ENCODE results near the gene PPIP5K2. TPM values are rescaled to one million over a fixed set of nuclear protein-coding genes. Genes with fewer than 3 reads are reported as not detected.

Gene PPIP5K2
- total RNA-seq, 1 donor: 78.5 TPM

DNA sequence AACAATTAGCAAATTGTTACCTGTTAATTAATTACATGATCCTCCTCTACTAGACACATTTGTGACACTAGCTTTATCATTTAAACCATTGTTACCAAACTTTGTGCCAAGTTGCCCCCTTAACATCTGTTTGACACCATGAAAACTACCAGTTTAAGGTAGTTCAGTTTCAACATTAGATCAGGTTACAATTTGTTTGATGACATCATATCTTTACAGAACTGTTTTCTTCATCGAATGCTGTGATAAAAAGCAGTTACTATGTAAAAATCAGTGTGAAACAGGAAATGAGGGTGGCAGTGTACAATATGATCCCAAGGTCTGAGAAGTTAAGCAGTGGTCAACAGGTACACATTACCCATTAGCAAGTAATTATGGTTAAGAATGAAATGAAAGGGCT lies 17.9 kb upstream of the PPIP5K2 start:
- Histone ChIP-seq H2AFZ (ENCODE audit: low read length) (no peak overlapping the region), H3K4me1 (ENCODE audit: insufficient read depth, low read length) (no peaks in the 10 kb centered on the region), H3K36me3 (ENCODE audit: insufficient read depth, low read length) (no peaks in the 10 kb centered on the region), H4K20me1 (ENCODE audit: insufficient read depth, low read length) (no peaks in the 10 kb centered on the region), H3K79me2 (ENCODE audit: insufficient read depth, low read length) (no peaks in the 10 kb centered on the region), H3K27me3 (ENCODE audit: insufficient read depth, low read length) (no peaks in the 10 kb centered on the region), H3K4me2 (ENCODE audit: insufficient read depth, low read length) (no peak overlapping the region), H3K27ac (ENCODE audit: low read depth, low read length) (no peak overlapping the region), H3K4me3 (ENCODE audit: insufficient read depth, low read length) (no peak overlapping the region), H3K9me3 (ENCODE audit: low read depth, low read length) (no peaks in the 10 kb centered on the region)
- DNase-seq (ENCODE audit: insufficient read length, low spot score, missing footprints): no peak
- TF ChIP-seq, protein P1, sequence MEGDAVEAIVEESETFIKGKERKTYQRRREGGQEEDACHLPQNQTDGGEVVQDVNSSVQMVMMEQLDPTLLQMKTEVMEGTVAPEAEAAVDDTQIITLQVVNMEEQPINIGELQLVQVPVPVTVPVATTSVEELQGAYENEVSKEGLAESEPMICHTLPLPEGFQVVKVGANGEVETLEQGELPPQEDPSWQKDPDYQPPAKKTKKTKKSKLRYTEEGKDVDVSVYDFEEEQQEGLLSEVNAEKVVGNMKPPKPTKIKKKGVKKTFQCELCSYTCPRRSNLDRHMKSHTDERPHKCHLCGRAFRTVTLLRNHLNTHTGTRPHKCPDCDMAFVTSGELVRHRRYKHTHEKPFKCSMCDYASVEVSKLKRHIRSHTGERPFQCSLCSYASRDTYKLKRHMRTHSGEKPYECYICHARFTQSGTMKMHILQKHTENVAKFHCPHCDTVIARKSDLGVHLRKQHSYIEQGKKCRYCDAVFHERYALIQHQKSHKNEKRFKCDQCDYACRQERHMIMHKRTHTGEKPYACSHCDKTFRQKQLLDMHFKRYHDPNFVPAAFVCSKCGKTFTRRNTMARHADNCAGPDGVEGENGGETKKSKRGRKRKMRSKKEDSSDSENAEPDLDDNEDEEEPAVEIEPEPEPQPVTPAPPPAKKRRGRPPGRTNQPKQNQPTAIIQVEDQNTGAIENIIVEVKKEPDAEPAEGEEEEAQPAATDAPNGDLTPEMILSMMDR (IDR thresholded peaks at IDR 0.05; ENCODE audit: extremely low read depth, low read depth, low read length): no peak

DNA sequence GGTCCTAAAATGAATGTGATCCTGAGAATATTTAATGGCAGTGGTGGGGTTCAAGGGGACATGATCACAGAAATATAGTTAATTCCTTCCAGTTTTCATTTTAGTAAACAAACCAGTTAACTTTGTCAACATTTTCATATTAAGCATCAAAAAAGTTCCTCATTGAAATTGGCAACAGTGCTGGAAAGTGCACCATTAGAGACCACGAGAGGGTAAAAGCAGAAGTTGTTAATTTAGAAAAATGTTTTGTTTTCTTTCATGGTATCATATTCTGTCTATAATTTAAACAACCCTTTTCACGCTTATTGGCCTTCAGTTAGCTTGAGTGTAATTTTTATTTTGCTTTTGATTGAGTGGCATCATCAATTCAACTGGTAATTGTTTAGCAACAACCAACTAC lies 12.0 kb upstream of the PPIP5K2 start:
- H3K4me3 ChIP-seq (ENCODE audit: insufficient read depth, low read length): no peak overlapping the region
- no peaks in the 10 kb centered on the region for H3K36me3 ChIP-seq (ENCODE audit: insufficient read depth, low read length)
- H3K27me3 ChIP-seq (ENCODE audit: insufficient read depth, low read length): no peaks in the 10 kb centered on the region
- no peak overlapping the region for H2AFZ ChIP-seq (ENCODE audit: low read length)
- H3K27ac ChIP-seq (ENCODE audit: low read depth, low read length): no peak overlapping the region
- H3K79me2 ChIP-seq (ENCODE audit: insufficient read depth, low read length): peaks cover 11% of the 10 kb centered on the region
- H4K20me1 ChIP-seq (ENCODE audit: insufficient read depth, low read length): no peaks in the 10 kb centered on the region
- TF ChIP-seq, protein P1 (IDR thresholded peaks at IDR 0.05; ENCODE audit: extremely low read depth, low read depth, low read length): no peak
- DNase-seq (ENCODE audit: insufficient read length, low spot score, missing footprints): no peak
- H3K9me3 ChIP-seq (ENCODE audit: low read depth, low read length): no peaks in the 10 kb centered on the region
- no peaks in the 10 kb centered on the region for H3K4me1 ChIP-seq (ENCODE audit: insufficient read depth, low read length)
- no peak overlapping the region for H3K4me2 ChIP-seq (ENCODE audit: insufficient read depth, low read length)

DNA sequence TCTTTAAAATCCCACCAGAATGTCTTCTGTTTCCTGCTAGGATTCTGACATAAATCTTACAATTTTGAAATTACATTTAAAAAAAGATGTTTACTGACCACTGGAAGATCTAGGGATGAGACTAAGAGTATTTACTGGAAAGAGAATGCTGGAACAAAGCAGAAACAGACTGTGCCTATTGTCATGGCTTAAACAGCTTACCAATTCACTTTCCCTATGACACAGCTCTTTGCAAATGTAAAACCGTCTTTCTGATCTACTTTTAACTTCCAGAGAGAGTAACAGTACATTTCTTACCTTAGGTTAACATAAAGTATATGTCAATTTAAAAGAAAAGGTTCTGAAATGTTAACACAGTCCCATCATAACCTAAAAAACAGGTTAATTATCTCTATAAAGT lies 10.8 kb upstream of the PPIP5K2 start:
- TF ChIP-seq, protein P1 (IDR thresholded peaks at IDR 0.05; ENCODE audit: extremely low read depth, low read depth, low read length): no peak
- no peak overlapping the region for H3K27ac ChIP-seq (ENCODE audit: low read depth, low read length)
- no peaks in the 10 kb centered on the region for H3K36me3 ChIP-seq (ENCODE audit: insufficient read depth, low read length)
- H3K4me2 ChIP-seq (ENCODE audit: insufficient read depth, low read length): no peak overlapping the region
- H3K4me3 ChIP-seq (ENCODE audit: insufficient read depth, low read length): no peak overlapping the region
- DNase-seq (ENCODE audit: insufficient read length, low spot score, missing footprints): no peak
- H2AFZ ChIP-seq (ENCODE audit: low read length): no peak overlapping the region
- no peaks in the 10 kb centered on the region for H3K4me1 ChIP-seq (ENCODE audit: insufficient read depth, low read length)
- H3K9me3 ChIP-seq (ENCODE audit: low read depth, low read length): no peaks in the 10 kb centered on the region
- H3K79me2 ChIP-seq (ENCODE audit: insufficient read depth, low read length): peaks cover 12% of the 10 kb centered on the region
- no peaks in the 10 kb centered on the region for H4K20me1 ChIP-seq (ENCODE audit: insufficient read depth, low read length)
- H3K27me3 ChIP-seq (ENCODE audit: insufficient read depth, low read length): no peaks in the 10 kb centered on the region

DNA sequence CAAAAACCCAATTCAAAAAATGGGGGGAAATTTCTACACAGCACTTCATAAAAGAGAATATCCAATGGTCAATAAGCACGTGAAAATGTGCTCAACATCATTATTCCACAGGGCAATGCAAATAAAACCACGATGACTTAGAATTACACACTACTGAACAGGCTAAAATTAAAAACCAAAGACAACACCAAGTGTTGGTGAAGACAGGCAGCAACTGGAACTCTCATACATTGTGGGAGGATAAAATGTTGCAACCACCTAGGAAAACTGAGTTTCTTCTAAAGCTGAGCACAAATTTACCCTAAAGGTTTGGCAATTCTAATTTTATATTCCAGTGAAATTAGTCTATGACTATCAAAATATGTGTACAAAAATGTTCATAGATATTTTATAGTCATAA lies 9.7 kb upstream of the PPIP5K2 start:
- no peaks in the 10 kb centered on the region for H3K27me3 ChIP-seq (ENCODE audit: insufficient read depth, low read length)
- TF ChIP-seq, protein P1 (IDR thresholded peaks at IDR 0.05; ENCODE audit: extremely low read depth, low read depth, low read length): no peak

More for the DNA sequence above, 9.7 kb upstream of the PPIP5K2 start:
- Histone ChIP-seq H3K27ac (ENCODE audit: low read depth, low read length) (no peak overlapping the region), H4K20me1 (ENCODE audit: insufficient read depth, low read length) (no peaks in the 10 kb centered on the region), H3K4me2 (ENCODE audit: insufficient read depth, low read length) (no peak overlapping the region), H3K4me3 (ENCODE audit: insufficient read depth, low read length) (no peak overlapping the region), H3K4me1 (ENCODE audit: insufficient read depth, low read length) (no peaks in the 10 kb centered on the region), H3K36me3 (ENCODE audit: insufficient read depth, low read length) (no peaks in the 10 kb centered on the region), H3K79me2 (ENCODE audit: insufficient read depth, low read length) (peaks cover 22% of the 10 kb centered on the region), H3K9me3 (ENCODE audit: low read depth, low read length) (no peaks in the 10 kb centered on the region), H2AFZ (ENCODE audit: low read length) (no peak overlapping the region)
- DNase-seq (ENCODE audit: insufficient read length, low spot score, missing footprints): no peak
